Hematopoietic multipotent progenitor cell treated with erythropoietin and hydrocortisone succinate and interleukin-3 and kit ligand, for 17 days (in vitro differentiated cells): ENCODE measurements around the gene COL19A1.

Experiments
- DNase-seq: peaks from one replicate; pipeline ENCODE4 v3.0.0-alpha.2; 2015; ENCODE audit warnings: low spot score

Gene COL19A1

DNA sequence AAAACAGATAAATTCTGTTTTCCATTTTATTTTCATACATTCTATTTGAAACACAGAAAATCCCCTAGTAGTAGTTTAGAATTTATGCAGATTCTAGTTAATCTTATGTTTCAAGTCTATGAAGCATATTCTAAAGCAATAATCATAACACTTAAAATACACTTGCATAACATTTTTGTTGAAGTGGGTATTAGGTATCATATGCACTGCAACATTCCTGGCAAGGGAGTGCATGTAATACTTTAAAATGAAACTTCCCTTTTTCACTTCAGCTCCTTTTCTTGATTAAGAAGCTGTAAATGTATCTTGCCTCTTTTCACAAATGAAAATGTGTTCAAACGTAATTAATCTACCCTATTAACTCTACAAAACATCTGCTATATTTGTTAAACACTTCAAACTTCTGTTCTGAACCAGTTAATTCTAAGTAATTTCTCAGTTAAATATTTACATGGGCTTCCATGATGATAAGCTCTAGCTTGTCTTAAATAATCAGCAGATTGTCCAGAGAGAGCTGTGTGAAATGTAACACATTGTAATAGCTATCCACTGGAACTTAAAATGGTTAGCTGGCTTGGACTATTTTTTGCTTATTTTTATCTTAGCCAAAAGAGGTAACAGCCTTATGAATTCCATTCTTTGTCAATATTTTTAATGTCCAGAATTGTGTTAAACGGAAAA is 192.8 kb downstream of the COL19A1 start:
- DNase-seq = no peak

DNA sequence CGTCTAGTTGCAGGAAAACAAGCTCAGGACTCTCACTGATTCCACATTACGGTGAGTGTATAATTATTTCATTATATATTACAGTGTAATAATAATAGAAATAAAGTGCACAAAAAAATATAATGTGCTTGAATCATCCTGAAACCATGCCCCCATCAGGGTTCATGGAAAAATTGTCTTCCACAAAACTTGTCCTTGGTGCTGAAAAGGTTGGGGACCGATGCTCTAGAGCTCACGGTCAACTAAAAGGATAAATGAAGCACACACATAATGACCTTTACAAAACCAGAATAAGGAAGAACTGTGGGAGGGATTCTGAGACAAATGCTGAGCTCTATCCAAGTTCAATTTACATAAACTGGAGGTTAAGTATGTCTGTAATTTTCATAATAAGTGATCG is 194.3 kb downstream of the COL19A1 start:
- DNase-seq = no peak

DNA sequence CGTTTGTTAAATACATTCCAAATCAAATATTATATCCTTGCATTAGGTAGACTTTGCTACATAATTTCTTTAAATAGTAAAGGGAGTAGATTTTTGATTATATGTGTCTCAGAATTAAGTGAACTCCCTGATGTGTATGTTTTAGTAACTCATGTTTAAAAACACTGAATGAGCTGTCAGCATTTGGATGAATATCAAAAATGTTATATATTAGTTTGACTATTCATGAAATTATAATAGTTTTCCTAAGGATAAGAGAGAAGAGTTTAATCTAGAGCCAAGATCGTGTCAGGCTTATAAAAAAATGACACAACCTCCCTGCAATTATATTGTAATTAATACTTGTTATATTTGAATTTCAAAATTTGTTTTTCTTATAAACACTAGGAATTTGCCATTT is 195.2 kb downstream of the COL19A1 start:
- no peak for DNase-seq

DNA sequence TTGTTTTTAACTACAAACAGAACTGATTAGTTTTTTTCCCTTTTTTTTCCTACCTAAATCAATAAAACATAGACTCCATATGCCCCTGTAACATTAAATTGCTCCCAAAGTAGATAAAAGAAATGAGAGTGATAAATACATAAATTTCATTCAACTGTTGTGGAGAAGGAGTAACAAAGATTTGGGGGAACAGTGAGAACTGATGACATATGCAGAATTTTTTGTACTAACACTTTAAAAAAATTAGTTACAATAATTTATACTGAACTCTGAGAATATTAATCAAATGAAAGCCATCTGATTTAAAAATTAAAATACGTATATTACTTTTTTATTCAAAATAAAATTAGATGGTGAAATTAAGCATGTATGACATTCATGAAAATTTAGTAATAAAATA is 195.7 kb downstream of the COL19A1 start:
- DNase-seq = no peak

DNA sequence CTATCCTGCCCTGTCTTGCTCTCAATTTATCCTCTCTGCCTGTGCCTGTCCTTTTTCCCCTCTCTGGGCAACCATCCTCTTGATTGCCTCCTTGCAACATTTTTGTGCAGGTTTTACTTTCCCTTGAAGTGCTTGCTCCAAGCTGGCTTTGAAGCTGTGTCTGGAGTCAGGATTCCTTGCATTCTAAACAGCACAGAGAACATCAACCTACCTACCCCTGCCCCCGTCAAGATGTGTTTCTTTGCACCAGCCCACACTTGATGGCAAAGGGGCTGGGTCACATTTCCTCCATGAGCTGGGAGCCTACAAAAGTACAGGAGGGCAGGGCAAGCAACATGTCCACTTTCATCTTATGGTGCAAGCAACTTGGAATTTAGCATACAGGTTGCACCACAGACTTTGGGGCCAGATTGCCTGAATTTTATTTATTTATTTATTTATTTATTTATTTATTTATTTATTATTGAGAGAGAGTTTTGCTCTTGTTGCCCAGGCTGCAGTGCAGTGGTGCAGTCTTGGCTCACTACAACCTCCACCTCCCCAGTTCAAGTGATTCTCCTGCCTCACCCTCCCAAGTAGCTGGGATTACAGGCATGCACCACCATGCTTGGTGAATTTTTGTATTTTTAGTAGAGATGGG is 206.3 kb downstream of the COL19A1 start:
- no peak for DNase-seq

DNA sequence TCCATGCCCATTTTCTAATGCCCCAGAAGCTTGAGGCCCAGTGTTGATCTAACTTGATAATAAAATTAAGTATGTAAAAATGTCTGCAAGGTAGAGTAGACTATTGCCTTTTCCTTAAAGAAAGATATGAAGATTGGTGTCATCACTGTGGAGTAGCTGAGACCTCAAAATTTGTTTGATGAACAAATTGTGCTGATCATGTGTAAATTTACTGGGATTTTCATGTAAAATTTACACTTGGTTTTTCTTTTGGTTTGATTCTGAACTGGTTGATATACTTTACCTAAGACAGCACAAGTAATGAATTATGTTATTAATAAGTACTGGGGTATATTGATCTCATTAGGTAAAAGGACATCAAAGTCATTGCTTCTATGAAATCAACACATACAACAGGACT is 207.3 kb downstream of the COL19A1 start:
- DNase-seq = no peak

DNA sequence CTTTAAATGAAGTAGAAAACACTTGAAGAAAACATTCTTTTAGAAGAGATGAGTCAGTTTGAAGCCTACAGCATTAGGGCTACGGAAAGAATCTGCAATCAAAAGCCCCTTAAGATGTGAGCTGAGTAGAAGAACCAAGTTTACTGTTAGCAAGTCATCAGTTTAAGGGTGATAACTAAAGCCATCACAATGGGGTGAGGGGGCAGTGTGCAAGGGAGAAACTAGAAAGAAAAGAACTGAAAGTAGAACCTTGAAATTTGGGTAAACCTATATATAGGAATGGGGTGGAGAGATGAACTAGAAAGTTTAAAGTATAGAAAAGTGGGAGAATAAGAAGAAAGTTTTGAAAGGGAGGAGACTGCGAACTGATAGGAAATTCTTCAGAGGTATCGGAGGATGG is 212.9 kb downstream of the COL19A1 start:
- DNase-seq = no peak

DNA sequence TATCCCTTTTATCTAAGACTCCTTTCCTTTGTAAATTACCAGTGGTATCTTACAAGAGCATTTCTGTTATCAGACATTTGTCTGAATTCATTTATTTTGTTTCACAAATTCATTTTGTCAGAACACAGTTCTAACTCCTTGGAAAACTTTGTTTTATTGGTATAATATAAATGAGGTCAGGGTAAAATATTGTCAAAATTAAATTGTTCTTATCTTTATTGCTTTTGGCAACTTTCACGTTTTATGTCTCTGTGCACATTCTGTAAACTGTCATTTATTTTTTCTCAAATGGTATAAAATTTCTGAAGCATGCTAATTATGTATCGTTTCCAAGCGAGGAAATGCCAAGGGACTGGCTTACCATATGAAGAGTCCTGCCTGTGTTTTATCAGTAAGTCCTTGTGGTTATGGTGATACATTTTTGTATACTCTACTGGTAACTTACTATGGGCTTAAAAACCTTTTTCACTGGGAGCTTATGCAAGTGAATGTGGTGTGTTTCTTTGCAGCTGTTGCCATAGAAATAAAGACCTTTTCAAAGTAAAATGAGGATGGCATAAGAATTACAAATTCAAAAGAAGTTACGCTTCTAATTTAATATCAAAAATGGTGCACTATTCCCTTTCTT is 214.2 kb downstream of the COL19A1 start:
- DNase-seq = no peak

DNA sequence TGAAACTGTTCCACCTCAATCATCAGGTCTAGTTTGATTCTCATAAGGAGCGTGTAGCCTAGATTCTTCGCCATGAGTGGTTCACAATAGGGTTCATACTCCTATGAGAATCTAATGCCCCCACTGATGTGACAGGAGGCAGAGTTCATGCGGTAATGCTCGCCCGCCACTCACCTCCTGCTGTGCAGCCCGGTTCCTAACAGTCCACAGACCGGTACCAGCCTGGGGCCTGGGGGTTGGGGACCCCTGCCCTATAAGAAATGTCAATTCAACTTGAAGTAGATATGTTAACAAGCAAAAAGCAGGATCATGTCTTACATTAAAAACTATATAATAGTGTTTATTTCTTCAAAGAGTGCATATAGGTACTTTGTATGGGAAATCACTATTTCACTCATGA is 216.5 kb downstream of the COL19A1 start:
- no peak for DNase-seq

DNA sequence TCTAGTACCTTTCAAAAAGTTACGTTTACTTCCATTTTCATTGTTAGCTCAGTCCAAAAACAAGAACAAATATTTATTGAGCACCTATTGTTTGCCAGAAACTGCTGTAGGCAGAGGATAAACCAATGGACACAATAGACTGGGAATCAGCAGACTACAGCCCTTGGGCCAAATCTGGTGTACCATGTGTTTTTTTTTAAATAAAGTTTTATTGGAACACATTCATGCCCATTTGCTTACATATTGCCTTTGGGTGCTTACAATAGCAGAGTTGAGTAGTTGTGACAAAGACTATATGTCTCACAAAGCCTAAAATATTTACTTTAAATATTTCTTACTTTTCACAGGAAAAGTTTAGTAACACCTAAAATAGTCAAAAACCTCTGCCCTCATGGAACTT is 220.4 kb downstream of the COL19A1 start:
- DNase-seq = no peak

DNA sequence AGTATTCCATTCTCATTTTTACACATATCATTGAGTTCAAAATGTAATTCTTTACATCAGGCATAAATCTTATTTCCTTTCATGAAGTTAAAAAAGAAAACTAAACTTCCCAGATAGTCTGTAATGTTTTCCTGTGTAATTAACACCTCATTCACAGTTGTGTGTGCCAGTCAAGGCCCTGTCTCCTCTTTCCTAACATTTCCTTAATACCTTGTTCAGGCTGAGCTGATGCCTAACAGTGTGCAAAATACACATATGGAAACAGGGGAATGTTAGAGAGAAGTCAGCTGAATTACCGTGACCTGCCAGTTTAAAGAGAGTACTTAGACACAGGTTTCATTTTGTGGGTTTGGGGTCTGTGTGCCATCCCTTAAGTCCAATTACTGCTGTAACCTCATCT is 227.8 kb downstream of the COL19A1 start:
- no peak for DNase-seq

DNA sequence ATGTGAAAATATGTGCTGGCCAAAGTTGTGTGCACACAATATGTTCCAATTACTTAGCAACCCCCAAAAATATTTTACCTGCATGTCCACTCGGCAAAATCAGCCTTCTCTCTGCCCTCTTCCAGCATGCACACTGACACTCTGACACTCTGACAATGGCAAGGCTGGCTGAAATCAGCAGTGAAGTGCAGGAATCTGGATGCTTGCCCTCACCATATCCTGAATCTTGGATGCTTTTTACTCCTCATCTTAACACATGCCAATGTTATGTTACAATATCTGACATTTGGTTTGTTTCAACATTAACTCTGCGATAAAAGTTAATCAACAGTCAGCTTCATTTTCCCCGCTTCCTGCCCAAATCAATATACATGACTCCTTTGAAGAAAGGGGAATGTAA is 233.4 kb downstream of the COL19A1 start:
- DNase-seq = no peak

DNA sequence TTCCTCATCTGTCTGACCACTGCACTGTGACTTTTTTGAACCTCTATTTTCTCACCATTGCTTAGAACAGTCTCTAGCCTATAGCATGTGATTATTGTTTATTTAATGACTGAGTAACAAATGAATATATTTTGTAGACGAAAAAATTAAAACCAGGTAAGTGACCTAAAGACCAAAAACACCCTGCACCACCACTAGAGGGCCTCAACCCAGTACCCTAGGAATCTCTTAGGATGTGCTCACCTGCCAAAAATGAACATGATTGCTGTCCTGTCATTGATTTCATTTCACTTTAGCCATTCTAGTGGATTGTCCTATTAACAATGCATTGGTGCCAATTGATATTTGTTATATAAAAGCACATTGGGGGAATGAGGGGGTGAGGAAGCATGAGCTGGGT is 237.4 kb downstream of the COL19A1 start:
- no peak for DNase-seq

DNA sequence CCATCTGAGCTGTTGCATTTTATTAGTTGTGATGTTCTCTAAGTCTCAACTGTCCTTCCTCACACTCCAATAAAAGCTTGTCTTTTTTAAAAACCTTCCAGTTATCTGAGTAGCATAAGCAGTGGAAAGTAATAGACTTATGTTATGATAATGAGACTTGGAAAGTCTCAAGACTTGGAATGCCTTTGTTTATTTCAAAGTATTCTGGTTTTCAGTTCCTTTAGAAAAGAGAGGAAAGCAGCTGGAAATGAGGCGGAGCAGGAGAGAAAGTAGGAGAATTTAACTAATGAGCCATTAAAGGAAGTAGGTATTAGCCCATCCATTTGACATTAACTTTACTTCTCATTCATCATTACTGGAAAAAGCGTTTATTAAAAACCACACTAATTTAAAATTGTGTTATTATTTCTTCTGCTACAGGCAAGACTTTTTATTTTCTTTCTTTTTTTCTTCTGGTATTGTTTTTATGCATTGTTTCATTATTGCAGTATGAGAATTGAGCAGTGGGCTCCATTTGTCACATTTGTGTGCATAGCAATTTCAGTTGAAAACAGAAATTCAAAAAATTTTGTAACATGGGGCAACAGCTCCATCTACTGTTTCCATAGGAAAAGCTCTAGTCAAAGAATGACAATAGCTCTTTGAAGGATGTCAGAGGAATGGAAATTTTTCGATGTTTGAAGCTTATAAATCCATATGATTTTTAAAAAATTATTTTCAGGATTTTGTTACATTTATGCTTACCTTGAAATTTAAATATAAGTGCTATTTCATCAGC is 241.7 kb downstream of the COL19A1 start:
- DNase-seq = no peak

DNA sequence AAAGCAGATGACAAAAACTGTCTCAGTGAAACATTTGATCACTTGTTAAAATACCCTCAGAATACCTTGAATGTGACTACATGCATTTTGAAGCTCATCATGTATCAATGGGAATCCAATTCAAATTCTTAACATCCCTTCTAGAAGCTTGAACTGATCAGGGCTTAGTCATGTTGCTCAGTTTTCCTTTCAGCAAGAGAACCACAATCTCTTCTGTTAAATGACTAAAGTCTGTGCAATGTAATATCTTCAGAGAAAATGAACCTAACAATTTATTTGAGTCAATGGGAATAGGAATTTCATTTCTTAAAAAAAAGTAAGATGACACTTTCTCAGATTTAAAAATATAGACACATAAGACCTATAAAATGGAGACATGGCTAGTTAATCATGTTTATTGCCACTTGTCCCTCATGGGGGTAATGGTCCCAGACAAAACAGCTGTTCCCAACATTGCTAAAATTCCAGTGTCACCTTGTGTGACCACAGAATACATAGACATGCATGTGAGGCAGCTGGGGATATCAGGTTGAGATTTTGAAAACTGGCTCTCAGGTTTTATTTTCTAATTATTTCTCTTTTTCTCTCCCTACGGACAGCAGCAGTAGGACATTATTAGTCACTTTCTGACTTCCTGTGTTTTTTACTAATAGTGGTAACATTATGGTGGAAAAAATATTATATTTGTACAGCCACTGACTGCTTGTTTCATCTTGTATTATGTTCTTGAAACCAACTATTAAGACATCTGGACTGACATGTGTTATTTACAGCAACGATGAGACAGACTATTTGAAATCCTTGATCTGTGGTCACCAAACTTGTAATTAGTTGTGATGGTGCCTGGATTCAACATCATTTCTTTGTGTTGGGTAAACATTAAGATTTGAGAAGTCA is 244.0 kb downstream of the COL19A1 start:
- DNase-seq = no peak

DNA sequence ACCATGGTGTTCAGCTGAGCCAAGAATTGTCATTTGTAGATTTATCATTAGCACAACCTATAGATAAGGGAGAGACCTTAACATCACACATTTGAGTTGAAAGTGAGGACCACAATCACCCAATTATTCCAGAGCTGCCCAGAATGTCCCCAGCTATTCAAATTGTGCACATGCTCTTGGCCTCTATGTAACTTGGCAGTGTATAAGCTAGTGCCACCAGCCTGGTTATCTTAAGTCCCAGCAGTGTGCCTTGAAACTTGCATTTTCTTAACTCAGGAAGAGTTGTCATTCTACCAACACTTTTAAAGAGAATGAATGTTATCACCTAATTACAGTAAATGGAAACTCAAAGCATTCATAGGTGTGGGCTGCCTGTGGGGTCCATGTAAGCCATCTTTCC is 245.4 kb downstream of the COL19A1 start:
- DNase-seq = no peak

DNA sequence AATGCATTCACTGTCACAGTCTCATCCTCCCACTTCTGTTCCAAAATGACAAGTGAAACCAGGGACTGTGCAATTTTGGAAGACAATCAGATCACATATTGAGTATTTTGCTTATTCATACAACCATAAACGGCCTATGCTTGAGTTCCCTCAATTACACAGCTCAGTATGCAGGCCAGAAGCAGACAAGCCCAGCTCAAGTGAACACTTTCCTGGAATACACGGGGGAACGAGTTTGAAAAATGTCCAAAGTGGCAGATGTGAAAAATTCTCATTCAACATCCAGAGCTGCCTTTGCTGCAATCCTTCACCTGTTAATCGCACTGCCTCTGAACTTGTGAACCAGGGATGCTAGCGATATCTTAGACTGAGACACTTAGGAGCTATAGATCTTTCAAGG is 246.4 kb downstream of the COL19A1 start:
- no peak for DNase-seq

DNA sequence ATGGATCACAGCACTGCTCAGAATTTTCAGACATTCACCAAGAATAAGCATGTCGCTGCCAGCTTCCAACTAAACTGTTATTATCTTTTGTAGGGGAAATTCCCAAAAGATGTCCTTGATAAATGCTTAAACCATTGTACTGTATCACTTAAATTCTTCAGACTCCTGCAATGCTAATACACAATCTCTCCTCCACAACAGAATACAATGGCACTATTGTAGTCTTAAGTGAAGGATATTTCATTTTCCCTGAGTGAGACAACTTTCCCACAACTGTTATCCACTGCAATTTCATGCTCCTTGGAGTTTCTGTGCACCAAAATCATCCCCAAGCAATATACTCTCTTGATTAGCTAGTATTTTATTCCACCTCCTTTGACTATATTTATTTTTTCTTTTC is 246.8 kb downstream of the COL19A1 start:
- DNase-seq = no peak

DNA sequence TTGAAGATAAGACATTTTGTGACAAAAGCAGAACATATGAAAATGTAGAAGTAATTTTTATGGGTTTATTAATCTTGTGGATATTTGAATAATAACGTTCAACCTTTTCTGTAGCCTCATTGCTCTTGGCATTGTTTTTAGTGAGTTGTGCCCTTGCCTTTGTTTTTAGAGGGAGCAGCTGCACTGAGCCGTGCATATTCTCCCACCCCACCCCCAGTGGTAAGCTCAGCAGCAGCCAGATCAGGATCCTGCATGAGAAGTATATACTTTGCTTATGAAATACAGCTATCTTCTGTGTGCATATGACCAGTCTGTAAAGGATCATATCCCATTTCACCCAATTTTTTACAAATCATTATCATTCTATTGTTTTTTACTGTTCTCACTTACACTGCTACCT is 252.3 kb downstream of the COL19A1 start:
- DNase-seq = no peak

DNA sequence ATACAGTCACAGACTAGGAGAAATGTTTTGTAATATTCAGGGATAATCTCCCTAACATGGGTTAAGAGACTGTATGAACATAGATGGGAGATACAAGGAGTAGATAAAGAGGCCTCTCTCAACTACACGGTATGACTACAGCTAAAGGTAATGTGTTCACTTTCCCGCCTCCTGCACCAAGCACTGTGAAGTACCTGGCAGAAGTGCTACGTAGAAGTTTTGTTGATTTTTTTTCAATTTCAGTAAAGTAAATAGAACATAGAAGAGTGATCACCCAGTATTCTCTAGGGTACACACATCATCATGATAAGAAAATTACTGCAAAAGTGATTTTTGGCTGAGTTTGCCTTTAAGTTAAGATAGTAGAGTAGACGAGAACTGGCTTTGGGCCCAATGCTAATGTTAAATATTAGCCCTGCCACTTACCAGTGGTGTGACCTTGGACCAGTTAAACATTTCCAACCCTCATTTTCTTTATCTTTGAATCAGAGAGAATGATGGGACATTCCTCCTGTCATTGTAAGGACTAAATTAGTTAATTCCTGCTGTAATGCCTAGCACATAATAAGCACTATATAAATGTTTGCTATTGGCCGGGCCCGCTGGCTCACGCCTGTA is 253.0 kb downstream of the COL19A1 start:
- no peak for DNase-seq

DNA sequence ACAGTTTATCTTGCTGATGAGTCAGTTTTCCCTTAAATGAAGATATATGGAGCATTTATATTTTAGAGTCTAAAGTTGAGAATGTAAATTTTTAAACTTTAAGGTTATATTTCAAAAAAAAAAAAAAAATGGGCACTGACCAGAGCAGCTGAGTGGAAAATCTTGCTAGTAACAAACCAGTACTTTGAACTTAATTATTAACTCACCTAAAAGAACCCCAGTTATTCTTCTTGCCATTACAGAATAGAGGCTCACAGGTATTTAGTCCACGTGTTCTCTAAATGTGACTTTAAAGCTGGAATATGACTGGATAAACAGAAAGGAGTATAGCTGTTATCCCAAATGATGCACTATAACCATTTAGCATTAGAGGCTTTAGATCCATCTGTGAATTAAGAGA is 258.1 kb downstream of the COL19A1 start:
- DNase-seq = no peak
